Activated B cell treated with CpG ODN at 0.5 μM for 24 hours (primary cell): ENCODE results near the gene LIMS3. TPM values are rescaled to one million over a fixed set of nuclear protein-coding genes. Genes with fewer than 3 reads are reported as not detected.
"Not testable (repeated sequence)": the region's sequence is repeated elsewhere in the genome, so short reads cannot be mapped to it uniquely, and the experiment has no call there.

ENCODE experiments used
- ATAC-seq: fragments of 200-7000 bp; cut with Tn5 transposase; one replicate; pipeline ENCODE4 v1.10.0; 2021; ENCODE audit warnings: low read depth, mild to moderate bottlenecking, moderate library complexity
- CTCF ChIA-PET: fragments of 350-600 bp; sonication (Branson Sonifier 250); formaldehyde crosslinking; loops from one replicate; lab custom pipeline; 2021; ENCODE audit warnings: antibody characterized with exemption; lab: Charles Lee
- POLR2A ChIA-PET: fragments of 350-600 bp; sonication (Branson Sonifier 250); formaldehyde crosslinking; loops from one replicate; lab custom pipeline; 2021; ENCODE audit warnings: antibody characterized with exemption; lab: Charles Lee
- DNase-seq: peaks from one replicate; pipeline ENCODE4 v3.0.0; 2022
- H3K27ac Mint-ChIP-seq: one replicate; pipeline ENCODE4 v1.8.0; 2020; ENCODE audit warnings: mixed read lengths
- H3K27me3 Mint-ChIP-seq: one replicate; pipeline ENCODE4 v1.8.0; 2021; ENCODE audit warnings: mixed read lengths
- H3K36me3 Mint-ChIP-seq: one replicate; pipeline ENCODE4 v1.8.0; 2021; ENCODE audit warnings: low read depth, mixed read lengths
- H3K4me1 Mint-ChIP-seq: one replicate; pipeline ENCODE4 v1.8.0; 2021; ENCODE audit warnings: mixed read lengths
- H3K4me3 Mint-ChIP-seq: one replicate; pipeline ENCODE4 v1.8.0; 2020; ENCODE audit warnings: mild to moderate bottlenecking, mixed read lengths
- H3K9me3 Mint-ChIP-seq: one replicate; pipeline ENCODE4 v1.8.0; 2020; ENCODE audit warnings: mixed read lengths
- intact Hi-C: fragments of 100-400 bp; cut with micrococcal nuclease; formaldehyde crosslinking; loops from one replicate; pipeline ENCODE4 v1.15.1; 2024
- total RNA-seq: library from RNA; stranded (reverse); gene quantifications from 2 replicates; pipeline ENCODE4 v1.2.3, GENCODE V29; 2022

Gene LIMS3
- total RNA-seq = 0.24 TPM in 1 of 2 replicates, not detected in the other

DNA sequence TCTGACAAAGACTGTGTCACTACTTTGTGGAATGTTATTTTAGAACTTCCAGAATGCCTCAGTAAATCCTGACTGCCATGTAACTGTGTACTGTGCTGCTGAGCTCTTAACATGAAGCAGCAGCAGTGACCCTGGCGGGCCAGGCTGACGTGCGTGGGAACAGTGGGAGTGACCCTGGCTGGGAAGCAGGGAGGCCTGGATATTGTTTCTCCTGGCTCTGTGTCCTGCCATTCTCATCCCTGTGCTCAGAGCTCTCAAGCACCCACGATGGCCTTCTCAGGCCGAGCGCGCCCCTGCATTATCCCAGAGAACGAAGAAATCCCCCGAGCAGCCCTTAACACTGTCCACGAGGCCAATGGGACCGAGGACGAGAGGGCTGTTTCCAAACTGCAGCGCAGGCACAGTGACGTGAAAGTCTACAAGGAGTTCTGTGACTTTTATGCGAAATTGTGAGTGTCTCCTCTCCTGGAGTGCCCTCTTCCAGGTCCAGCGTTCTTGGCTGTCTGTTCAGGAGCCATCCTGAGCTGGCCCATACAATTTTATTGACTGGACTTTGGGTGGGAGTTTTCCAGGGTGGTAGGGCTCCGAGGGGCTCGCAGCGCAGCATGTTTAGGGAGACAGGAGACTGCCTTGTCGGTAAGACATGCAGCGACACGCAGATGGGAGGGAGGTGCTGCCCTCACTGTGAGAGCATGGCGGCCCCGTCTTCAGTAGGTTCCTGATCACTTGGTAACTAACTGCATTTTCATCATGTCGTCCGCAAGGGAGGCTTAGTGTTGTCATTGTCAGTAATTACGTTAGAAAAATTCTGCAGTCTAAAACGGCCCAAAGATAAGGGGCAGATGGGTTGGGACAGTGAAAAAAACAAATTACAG is at the start of gene LIMS3:
LIMS3 (plus strand) TSS at position 227 of the 875 bp plus-strand sequence; CDS start at position 268, 41 bp downstream.
- CTCF ChIA-PET, DNase-seq, ATAC-seq, H3K27ac Mint-ChIP-seq, POLR2A ChIA-PET, H3K27me3 Mint-ChIP-seq, H3K9me3 Mint-ChIP-seq, H3K36me3 Mint-ChIP-seq, H3K4me1 Mint-ChIP-seq, intact Hi-C loops, H3K4me3 Mint-ChIP-seq: not testable (repeated sequence)

- peak; percentile 69 for ATAC-seq
- H3K9me3 Mint-ChIP-seq, POLR2A ChIA-PET, H3K27ac Mint-ChIP-seq, H3K4me1 Mint-ChIP-seq, CTCF ChIA-PET, H3K27me3 Mint-ChIP-seq, H3K36me3 Mint-ChIP-seq, DNase-seq, H3K4me3 Mint-ChIP-seq, intact Hi-C loops: not testable (repeated sequence)
Measured at GRCh38 chr2:109871129-109871751, 27.2 kb upstream of the LIMS3 start.

DNA sequence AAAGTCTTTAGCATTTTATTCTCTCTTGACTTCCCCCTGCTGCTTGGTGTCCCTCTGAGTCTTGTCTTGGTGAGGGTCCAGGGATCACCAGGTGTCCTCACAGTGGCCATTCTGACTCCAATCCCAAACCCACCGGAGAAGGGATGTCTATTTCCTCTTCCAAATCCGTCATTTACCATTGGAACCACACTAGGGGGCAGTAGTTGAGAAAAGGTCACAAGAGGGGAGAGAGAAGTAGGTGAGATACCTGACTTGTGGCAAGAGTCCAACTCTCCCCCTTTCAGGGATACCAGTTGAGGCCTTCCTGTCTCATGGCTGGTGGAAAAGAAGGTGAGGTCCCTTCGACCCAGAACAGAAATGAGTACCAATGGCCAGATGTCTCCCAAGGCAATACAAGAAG is 21.9 kb upstream of the LIMS3 start:
- H3K27me3 Mint-ChIP-seq, H3K36me3 Mint-ChIP-seq, H3K4me1 Mint-ChIP-seq, H3K9me3 Mint-ChIP-seq, CTCF ChIA-PET, ATAC-seq, DNase-seq, intact Hi-C loops, H3K4me3 Mint-ChIP-seq, POLR2A ChIA-PET, H3K27ac Mint-ChIP-seq: not testable (repeated sequence)

DNA sequence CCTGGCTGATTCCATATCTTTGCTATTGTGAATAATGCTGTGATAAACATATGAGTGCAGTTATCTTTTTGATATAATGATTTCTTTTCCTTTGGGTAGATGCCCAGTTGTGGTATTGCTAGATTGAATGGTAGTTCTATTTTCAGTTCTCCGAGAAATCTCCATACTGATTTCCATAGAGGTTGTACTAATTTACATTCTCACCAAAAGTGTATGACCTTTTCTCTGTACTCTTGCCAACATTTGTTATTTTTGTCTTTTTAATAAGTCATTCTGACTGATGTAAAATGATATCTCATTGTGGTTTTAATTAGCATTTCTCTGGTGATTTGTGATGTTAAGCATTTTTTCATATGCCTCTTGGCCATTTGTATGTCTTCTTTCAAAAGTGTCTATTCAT is 16.4 kb upstream of the LIMS3 start:
- intact Hi-C loops, H3K27me3 Mint-ChIP-seq, H3K4me3 Mint-ChIP-seq, H3K27ac Mint-ChIP-seq, H3K4me1 Mint-ChIP-seq, H3K36me3 Mint-ChIP-seq, CTCF ChIA-PET, POLR2A ChIA-PET, DNase-seq, ATAC-seq, H3K9me3 Mint-ChIP-seq: not testable (repeated sequence)

GRCh38 chr2:109888414-109888813 is 10.1 kb upstream of the LIMS3 start:
- H3K9me3 Mint-ChIP-seq, POLR2A ChIA-PET, H3K4me3 Mint-ChIP-seq, H3K27ac Mint-ChIP-seq, CTCF ChIA-PET, DNase-seq, ATAC-seq, H3K27me3 Mint-ChIP-seq, intact Hi-C loops, H3K4me1 Mint-ChIP-seq, H3K36me3 Mint-ChIP-seq: not testable (repeated sequence)

GRCh38 chr2:109889909-109890308 is 8.6 kb upstream of the LIMS3 start:
- H3K36me3 Mint-ChIP-seq, H3K27me3 Mint-ChIP-seq, ATAC-seq, H3K4me3 Mint-ChIP-seq, intact Hi-C loops, H3K27ac Mint-ChIP-seq, CTCF ChIA-PET, H3K4me1 Mint-ChIP-seq, DNase-seq, H3K9me3 Mint-ChIP-seq, POLR2A ChIA-PET: not testable (repeated sequence)

GRCh38 chr2:109891024-109891423 is 7.5 kb upstream of the LIMS3 start:
- intact Hi-C loops, DNase-seq, H3K4me1 Mint-ChIP-seq, H3K4me3 Mint-ChIP-seq, H3K27me3 Mint-ChIP-seq, ATAC-seq, H3K36me3 Mint-ChIP-seq, CTCF ChIA-PET, POLR2A ChIA-PET, H3K27ac Mint-ChIP-seq, H3K9me3 Mint-ChIP-seq: not testable (repeated sequence)

DNA sequence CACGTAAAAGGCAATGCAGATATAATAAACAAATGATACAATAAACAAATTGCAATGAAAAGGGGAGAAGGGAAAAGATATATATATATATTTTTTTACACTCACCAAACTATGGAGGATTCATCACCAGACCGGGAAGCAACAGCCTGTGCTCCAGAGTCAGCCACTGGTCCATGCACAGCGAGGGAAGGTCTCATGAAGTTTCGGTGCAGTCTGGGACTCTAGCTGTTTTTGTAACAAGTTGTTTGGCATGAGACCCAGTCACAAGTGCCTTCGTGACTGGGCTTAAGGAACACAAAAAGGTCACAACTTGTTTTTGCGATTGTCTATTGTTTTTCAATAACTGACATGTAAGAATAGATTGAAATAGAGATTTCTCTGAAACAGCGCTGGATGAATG is 4.8 kb upstream of the LIMS3 start:
- CTCF ChIA-PET, H3K36me3 Mint-ChIP-seq, POLR2A ChIA-PET, H3K27me3 Mint-ChIP-seq, DNase-seq, H3K4me3 Mint-ChIP-seq, H3K27ac Mint-ChIP-seq, H3K4me1 Mint-ChIP-seq, H3K9me3 Mint-ChIP-seq, intact Hi-C loops, ATAC-seq: not testable (repeated sequence)

DNA sequence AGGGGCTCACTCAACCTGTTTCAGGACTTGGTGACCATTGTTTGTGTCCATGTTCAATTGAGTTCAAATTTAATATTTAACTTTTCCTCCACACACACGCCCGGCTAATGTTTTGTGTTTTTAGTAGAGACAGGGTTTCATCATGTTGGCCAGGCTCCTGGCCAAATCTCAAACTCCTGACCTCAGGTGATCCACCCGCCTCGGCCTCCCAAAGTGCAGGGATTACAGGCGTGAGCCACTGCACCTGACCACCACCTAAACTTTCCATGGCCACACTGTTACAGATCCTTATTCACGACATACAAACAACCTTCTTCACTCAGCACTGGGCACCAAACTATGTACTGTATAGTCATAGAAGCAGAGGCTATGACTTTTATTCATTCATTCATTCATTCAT is 4.3 kb upstream of the LIMS3 start:
- H3K4me1 Mint-ChIP-seq, ATAC-seq, POLR2A ChIA-PET, H3K36me3 Mint-ChIP-seq, H3K9me3 Mint-ChIP-seq, H3K4me3 Mint-ChIP-seq, DNase-seq, intact Hi-C loops, H3K27me3 Mint-ChIP-seq, CTCF ChIA-PET, H3K27ac Mint-ChIP-seq: not testable (repeated sequence)

DNA sequence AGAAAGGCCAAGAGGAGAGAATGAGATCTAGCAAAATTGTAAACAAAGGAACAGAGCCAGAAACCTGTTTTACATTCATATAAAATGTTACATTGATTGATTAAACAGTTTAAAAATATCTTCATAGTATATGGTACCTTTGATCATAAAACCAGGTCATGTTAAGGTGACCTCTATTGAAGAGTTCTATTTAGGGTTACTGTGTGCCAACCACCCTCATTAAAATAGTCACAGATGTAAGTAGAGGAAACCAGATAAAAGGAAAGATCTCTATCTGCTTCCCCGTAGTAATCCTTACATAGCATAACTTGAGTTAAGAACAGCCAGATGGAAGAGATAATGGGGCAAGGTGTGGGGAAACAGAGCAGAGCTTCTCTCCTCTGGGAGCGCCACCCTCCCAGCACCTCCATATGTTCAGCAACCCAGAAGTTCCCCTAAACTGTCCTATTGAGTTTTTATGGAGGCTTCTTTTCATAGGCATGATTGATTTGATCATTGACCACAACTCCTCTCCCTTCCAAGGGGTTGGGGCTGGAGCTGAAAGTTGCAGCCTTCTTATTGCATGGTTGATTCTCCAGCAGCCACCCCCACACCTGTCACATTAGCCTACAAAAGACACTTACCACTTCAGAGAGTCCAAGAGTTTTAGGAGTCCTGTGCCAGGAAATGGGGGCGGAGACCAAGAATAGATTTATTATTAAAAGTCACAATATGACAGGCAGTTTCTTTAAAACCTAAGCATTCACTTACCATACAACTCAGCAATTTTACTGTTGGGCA is 3.2 kb upstream of the LIMS3 start:
- ATAC-seq, CTCF ChIA-PET, H3K27ac Mint-ChIP-seq, H3K27me3 Mint-ChIP-seq, intact Hi-C loops, DNase-seq, H3K4me1 Mint-ChIP-seq, H3K9me3 Mint-ChIP-seq, POLR2A ChIA-PET, H3K36me3 Mint-ChIP-seq, H3K4me3 Mint-ChIP-seq: not testable (repeated sequence)

- H3K36me3 Mint-ChIP-seq, H3K27ac Mint-ChIP-seq, H3K9me3 Mint-ChIP-seq, DNase-seq, CTCF ChIA-PET, H3K4me3 Mint-ChIP-seq, H3K4me1 Mint-ChIP-seq, H3K27me3 Mint-ChIP-seq, intact Hi-C loops, POLR2A ChIA-PET: not testable (repeated sequence)
- ATAC-seq = peak; percentile 88
Measured at GRCh38 chr2:109896212-109896611, 2.3 kb upstream of the LIMS3 start.
